ENCODE measurements around the gene TSEN54.

TSEN54 gene

DNA sequence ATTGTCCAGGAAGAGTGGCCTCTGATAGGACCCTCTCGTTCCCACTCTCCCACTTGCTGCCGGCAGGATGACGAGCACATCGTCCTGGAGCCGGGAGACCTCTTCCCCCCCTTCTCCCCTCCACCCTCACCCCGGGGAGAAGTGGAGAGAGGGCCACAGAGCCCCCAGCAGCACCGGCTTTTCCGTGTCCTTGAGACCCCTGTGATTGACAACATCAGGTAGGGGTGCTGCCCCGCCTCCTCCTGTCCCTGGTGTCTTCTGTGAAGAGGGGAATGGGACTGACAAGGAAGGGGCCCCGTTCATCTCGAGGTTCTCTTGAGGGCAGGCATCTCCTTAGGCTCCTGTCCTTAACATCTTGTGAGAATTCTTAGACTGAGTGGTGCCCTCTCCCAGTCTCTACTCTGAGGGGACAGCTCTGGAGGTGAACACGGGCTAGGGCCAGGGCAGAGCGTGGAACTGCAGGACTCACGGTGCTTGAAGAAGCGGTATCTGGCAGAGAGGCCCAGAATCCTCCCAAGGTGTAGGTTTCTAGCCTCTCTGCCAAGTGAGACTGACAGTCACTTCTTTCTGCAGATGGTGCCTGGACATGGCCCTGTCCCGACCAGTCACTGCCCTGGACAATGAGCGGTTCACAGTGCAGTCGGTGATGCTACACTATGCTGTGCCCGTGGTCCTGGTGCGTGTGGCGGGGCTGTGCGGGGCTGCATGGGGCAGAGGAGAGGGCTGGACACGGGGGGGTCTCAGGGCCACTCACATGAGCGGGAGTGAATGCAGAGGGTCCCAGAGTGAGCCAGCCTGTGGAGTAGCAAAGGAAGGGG lies 27.4 kb upstream of the TSEN54 start:
- DNase-seq (ENCODE audit: low read depth, low spot score) = no peak

DNA sequence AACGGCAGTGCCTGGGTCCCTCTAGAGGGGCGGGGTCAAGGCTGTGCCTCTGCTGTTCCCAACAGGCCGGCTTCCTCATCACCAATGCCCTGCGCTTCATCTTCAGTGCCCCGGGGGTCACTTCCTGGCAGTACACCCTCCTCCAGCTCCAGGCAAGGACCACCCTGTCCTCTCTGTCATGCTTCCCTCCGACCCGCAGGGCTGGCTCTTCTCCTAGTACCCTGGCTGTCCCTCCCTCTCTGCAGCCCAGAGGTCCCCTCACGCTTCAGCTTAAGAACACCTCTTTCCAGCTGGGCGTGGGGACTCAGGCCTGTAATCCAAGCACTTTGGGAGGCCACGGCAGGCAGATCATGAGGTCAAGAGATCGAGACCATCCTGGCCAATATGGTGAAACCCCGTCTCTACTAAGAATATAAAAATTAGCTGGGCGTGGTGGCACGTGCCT lies 26.8 kb upstream of the TSEN54 start:
- DNase-seq (ENCODE audit: low read depth, low spot score) = no peak

DNA sequence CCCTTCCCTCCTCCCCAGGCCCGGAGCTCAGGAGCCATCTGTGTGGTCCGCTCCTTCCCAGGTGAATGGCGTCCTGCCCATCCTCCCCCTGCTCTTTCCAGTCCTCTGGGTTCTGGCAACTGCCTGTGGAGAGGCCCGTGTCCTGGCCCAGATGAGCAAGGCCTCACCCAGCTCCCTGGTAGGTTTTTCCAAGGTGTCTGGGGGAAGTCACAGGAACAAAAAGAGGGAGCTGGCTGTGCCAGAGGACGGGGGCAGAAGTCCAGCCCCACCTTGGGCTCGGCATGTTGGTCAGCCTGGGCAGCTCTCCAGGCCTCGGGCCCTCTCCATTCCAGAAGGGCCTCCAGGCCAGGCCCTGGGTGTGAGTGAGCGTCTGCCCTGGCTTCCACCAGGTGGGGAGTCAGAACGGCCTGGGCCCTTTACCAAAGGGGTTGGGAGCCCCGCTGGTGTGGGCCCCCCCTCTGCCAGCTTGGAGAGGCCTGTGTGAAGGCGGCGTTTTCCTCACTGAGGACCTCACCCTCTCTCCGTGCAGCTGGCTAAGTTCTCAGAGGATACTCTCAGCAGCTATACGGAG lies 26.1 kb upstream of the TSEN54 start:
- no peak for DNase-seq (ENCODE audit: low read depth, low spot score)

DNA sequence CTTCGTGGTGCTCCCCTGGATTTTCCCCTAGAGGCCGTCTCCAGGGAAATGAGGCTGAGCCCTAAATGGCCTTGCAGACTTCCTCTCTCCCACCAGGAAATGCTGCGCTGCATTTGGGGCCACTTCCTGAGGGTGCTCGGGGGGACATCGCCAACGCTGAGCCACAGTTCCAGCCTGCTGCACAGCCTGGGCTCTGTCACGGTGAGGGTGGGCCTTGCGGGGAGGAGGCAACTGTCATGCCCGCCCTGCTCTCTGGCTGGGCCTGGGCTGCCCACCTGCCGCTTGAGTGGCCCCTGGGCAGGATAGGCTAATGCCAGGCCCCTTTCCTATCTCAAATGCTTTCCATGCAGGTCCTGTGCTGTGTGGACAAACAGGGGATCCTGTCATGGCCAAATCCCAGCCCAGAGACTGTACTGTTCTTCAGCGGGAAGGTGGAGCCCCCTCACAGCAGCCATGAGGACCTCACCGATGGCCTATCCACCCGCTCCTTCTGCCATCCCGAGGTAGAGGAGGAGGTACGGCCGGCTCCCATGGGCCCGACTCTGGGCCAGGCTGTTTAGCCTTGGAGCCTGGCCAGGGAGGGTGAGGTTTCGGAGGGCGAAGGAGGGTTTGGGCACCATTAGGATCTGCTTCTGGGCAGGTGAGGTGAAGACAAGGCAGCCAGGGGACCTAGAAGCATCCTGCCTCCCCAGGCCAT lies 25.2 kb upstream of the TSEN54 start:
- no peak for DNase-seq (ENCODE audit: low read depth, low spot score)

DNA sequence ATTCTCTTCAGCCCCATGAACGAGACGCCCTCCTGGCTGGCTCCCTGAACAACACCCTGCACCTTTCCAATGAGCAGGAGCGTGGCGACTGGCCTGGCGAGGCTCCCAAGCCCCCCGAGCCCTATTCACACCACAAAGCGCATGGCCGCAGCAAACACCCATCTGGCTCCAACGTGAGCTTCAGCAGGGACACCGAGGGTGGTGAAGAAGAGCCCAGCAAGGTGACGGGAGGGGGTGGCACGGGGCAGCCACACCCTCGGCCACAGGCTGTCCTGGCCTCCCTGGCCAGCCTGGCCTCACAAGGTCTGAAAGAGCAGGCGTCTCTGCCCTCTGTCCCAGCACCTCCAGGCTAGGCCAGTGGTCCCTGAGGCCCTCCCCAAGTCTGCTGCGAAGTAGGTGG lies 24.6 kb upstream of the TSEN54 start:
- DNase-seq (ENCODE audit: low read depth, low spot score) = no peak

DNA sequence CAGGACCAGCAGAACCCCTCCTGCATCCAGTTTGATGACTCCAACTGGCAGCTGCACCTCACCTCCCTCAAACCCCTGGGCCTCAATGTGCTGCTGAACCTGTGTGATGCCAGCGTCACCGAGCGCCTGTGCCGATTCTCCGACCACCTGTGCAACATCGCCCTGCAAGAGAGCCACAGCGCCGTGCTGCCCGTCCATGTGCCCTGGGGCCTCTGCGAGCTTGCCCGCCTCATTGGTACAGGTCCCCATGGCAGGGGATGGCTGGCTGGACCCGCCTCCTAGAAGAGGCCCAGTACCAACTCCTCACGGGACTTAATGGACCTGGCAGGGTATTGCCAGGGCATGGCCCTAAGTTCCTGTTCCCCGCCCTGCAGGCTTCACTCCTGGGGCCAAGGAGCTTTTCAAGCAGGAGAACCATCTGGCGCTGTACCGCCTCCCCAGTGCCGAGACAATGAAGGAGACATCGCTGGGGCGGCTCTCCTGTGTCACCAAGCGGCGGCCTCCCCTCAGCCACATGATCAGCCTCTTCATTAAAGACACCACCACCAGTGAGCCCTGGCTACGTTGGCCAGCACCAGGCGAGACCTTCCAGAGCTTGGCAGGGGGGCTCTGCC lies 23.7 kb upstream of the TSEN54 start:
- DNase-seq (ENCODE audit: low read depth, low spot score) = no peak

DNA sequence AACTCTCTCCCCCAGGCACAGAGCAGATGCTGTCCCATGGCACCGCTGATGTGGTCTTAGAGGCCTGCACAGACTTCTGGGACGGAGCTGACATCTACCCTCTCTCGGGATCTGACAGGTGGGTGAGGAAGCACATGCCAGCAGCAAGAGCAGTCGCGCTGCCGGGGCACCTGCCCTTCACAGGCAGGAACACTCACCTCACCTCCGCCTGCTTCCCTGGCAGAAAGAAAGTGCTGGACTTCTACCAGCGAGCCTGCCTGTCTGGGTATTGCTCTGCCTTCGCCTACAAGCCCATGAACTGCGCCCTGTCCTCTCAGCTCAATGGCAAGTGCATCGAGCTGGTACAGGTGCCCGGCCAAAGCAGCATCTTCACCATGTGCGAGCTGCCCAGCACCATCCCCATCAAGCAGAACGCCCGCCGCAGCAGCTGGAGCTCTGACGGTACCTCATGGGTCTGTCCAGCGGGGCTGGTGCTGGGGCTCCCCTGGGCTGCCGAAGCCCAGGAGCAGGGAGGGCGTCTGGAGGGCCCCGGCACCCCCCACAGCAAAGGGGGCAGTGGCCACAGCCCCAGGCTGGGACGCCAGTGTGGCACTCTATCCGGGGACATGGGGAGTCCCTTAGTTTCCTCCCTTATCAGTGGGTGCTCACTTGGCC lies 22.7 kb upstream of the TSEN54 start:
- no peak for DNase-seq (ENCODE audit: low read depth, low spot score)

DNA sequence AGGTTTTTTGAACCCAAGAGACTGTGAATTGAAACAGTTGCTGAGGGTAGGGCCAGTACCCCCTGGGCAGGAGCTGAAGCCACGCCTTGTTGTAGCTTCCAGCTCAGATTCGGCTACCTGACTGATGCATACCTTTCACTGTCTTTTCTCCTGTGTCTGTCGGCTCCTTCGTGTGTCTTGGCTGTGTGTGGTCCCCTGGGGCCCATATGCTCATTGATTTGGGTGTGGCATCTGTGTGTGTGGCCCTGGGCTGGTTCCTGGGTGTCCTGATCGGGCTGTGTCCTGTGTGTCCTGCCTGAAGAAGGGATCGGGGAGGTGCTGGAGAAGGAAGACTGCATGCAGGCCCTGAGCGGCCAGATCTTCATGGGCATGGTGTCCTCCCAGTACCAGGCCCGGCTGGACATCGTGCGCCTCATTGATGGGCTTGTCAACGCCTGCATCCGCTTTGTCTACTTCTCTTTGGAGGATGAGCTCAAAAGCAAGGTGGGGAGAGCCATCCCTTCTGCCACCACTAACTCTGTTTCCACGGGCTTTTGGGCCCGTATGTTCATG lies 21.9 kb upstream of the TSEN54 start:
- DNase-seq (ENCODE audit: low read depth, low spot score) = no peak

DNA sequence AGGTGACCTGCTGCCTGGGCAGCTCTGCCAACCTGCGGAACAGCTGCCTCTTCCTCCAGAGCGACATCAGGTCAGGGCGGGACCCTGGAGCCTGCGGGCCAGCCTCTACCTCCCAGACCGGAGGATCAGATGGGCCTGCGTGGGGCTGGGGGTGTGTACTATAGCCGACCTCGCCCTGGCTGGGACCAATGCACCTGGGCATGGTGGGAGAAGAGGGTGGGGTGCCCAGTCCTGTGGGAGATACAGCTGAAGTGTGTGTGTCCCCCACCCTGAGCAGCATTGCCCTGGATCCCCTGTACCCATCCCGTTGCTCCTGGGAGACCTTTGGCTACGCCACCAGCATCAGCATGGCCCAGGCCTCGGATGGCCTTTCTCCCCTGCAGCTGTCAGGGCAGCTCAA lies 20.3 kb upstream of the TSEN54 start:
- no peak for DNase-seq (ENCODE audit: low read depth, low spot score)

DNA sequence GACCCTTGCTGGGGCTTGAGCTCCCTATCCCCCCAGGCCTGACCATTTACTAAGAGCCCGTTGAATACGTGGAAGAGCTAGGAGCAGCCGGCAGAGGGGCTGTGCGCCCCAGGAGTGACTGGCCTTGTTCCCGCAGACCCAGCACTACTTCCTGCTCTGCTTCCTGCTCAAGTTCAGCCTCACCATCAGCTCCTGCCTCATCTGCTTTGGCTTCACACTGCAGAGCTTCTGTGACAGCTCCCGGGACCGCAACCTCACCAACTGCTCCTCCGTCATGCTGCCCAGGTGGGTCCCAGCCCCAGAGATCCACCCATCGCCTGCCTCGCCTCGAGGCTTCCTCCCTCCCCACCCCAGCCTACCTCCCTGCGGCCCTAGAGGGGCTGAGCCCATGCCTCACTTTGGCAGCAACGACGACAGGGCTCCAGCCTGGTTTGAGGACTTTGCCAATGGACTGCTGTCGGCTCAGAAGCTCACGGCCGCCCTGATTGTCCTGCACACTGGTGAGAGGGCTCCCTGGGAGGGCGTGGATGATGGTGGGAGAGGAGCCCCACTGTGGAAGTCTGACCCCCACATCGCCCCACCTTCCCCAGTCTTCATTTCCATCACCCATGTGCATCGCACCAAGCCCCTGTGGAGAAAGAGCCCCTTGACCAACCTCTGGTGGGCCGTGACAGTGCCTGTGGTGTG lies 18.1 kb upstream of the TSEN54 start:
- DNase-seq (ENCODE audit: low read depth, low spot score) = no peak

DNA sequence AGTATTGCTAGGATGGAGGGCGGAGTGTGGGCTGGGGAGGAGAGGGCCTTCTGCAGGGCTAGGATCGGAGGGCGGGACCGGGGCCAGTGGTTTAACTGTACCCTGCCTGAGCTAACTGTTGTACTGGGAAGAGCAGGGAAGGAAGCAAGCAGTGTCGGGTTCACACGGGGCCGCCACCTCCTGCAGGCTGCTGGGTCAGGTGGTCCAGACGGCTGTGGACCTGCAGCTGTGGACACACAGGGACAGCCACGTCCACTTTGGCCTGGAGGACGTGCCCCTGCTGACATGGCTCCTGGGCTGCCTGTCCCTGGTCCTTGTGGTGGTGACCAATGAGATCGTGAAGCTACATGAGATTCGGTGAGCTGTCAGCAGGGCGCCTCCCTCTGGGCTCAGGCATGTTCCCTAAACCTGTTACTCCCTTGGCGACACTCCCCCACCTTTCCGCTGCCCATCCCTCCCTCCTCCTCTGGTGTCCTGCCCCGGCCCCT lies 17.6 kb upstream of the TSEN54 start:
- DNase-seq (ENCODE audit: low read depth, low spot score) = no peak

DNA sequence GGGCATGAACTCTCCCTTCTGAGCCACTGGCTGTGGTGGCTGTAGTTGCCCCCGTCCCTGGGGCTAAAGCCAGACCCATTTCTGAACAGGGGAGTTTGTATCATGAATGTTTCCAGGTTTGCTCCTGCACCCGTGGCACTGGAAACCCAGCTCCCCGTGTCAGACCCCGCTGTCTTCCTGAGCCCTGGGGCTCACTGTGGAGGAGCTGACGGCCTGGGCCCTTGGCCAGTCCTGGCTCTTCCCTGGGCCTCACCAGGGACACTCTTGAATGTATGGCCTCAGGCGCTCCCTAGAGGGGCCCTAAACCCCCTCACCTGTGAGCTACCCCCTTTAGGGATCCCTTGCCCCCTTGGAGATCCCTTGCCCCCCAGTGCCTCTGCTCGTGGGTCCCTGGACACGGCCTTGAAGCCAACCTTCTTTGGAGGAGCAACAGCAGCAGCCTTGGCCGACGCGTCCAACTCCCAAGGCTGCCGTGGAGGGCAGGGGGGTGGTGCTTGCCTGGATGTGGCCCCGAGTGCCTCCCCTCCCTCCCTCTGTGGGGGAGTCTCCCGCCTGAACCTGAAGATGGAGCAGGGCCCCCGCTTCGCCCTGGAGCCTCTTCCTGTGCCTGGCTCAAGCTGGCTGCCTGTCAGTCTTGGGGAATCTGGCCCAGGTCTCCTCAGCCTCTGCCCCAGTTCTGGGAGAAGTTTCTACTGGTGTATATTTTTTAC lies 16.9 kb upstream of the TSEN54 start:
- DNase-seq (ENCODE audit: low read depth, low spot score) = no peak

DNA sequence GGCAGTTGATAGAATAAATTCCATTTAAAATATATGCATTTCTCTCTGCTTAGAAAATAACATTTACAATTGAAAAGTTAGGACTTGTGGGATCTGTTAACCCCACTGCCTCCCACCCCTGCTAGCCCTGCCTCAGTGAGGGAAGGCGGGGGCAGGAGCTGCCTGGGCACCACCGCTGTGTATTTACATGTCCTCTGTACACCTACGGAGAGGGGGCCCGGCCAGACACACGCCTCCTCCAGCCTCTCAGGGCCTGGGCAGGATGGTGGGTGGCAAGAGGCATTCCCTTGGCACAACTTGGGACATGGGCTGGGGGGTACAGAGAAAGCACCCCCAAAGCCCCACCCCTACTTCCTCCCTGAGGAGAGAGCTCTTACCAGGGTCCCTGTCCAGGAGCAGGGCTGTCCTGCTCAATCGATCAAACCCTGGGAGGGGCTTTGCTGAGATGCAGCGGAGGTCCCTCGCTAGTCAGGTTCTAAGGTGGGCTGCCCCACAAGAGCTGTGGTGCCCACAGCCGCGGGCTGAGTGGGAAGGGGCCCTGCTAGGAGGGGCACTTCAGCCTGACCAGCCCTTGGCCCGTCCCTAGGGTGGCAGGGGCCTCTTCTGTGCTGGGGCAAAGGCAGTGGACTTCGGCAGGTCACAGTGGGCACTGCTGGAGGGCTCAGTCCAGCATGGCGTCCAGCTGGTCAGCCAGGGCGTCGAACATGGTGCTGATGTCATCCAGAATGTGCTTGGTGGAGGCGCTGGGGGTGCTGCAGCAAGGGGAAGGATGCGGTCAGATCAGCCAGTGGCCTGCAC lies 15.7 kb upstream of the TSEN54 start:
- no peak for DNase-seq (ENCODE audit: low read depth, low spot score)

DNA sequence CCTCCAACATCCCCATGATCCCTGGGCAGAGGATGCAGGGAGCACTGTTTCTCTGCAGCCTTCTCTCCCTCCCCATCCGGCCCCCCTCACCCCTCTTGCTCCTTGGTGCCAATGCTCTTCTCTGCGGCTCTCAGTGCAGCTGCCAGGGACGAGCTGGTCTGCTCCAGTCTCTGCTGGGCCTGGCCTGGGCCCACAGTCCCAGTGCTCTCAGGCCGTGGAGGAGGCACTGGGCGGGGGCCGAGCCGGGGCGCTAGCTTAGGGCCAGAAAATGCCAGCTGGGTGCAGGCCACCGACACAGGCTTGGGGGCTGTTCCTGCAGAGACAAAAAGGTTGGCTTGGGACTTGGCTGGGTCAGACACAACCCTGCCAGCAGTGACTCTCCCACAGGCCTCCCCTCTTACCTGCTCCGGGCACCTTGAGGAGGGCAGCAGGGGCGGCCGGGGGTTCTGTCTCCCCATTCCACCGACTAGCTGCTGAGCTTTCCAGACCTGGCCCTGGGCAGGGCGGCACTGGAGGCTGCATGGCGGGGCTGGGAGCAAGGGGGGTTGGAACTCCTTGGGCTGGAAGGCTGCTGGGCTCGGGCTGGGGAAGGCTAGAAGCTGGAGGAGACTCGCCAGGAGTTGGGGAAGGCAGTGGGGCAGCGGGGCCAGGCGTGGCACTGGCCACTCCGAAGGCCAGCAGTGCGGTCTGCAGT lies 14.8 kb upstream of the TSEN54 start:
- no peak for DNase-seq (ENCODE audit: low read depth, low spot score)

DNA sequence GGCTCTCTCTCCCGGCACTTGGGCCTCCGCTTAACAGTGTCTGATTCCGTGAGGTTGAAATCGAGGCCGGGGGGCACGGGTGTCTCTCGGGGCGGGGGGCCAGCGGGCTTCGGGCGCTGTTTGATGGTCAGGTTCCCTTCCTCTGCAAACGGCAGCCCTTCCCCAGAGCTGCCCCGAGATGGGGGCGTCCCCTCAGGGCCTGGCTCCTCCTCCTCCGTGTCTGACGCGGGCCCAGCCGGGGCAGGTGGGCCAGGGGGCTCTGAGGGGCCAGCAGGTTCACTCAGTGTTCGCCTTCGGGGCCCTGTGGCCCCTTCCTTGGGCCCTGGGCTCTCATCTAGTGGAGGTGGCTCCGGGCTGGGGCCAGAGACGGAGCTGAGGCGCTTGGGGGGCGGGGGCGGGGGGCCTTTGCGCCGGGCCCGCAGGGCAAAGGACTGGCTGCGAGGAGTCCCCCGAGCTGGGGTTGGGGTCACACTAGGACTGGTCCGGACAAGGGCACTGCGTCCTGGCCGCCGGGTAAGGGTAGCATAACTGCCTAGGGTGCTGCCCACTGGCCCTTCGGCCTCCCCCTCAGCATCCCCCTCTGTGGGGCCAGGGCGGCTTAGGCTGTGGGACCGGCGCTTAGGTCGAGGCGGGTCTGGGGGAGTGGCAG lies 14.1 kb upstream of the TSEN54 start:
- no peak for DNase-seq (ENCODE audit: low read depth, low spot score)

DNA sequence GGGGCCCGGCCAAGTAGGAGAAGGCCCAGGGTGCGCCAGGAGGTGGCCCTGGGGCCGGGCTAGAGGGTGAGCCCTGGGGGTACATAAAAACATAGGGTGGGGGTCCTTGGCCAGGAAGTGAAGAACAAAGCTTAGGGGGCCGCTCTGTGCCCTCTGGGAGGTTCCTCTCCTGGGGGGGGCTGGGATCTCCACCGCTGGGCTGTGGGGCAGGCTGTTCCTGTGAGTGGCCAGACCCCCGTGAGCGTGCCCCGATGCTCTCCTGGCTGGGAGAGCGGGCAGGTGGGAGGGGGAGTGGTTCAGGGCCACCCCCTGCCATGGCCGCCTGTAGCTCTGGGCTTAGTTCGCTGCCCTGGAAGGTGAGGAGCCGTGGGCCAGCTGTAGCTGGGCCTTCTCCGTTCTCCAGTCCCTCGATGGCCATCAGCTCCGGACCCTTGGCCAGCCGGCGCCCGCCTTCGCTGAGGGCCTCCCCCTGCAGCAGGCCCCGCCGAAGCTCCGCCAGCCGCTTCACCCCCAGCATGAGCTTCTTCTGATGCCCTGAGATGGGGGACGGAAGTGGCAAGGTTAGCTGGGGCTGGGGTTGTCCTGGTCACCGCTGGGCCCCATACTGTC lies 13.5 kb upstream of the TSEN54 start:
- no peak for DNase-seq (ENCODE audit: low read depth, low spot score)

DNA sequence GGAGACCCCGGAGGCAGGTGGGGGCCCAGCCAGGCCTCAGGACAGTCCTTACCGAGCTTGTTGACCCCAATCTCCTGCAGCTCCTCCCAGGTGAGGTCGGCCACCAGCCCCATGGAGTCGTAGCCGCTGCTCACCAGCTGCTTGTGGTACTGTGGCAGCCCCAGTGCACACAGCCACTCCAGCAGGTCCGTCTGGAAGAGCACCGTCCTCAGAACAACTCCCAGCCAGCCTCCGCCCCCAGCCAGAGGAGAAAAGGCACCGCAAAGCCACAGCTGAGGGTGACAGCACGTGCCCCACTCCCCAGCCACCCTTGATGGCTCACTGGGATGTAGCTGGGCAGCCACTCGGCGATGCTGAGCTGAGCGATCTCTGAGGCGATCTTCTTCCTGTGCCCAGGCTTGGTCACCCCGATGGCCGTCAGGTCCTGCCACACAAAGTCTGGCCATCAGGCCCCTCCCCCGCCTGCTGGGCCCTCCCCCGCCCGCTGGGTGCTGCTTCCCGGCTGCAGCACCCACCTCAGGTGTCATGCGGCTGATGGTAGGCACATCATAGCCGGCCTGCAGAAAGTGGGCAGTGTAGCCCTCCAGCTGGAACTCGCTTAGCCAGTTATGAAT lies 12.9 kb upstream of the TSEN54 start:
- no peak for DNase-seq (ENCODE audit: low read depth, low spot score)
